Stimulated activated naive CD8-positive, alpha-beta T cell treated with anti-CD3 and anti-CD28 coated beads, Interleukin-15, Interleukin-2, amounts not matched to agents 100 ng/mL and 50 ng/mL, for 24 hours (primary cell): ENCODE results near the gene CACNA1A.
"Not testable (repeated sequence)": the region's sequence is repeated elsewhere in the genome, so short reads cannot be mapped to it uniquely, and the experiment has no call there.

Experiments
- H3K27ac Mint-ChIP-seq: one replicate; pipeline ENCODE4 v1.8.0; 2021; ENCODE audit warnings: mild to moderate bottlenecking, mixed read lengths
- H3K27me3 Mint-ChIP-seq: one replicate; pipeline ENCODE4 v1.8.0; 2021; ENCODE audit warnings: mixed read lengths
- H3K36me3 Mint-ChIP-seq: one replicate; pipeline ENCODE4 v1.8.0; 2021; ENCODE audit warnings: low read depth, mixed read lengths
- H3K4me1 Mint-ChIP-seq: one replicate; pipeline ENCODE4 v1.8.0; 2021; ENCODE audit warnings: low read depth, mixed read lengths
- H3K4me3 Mint-ChIP-seq: one replicate; pipeline ENCODE4 v1.8.0; 2021; ENCODE audit warnings: mild to moderate bottlenecking, mixed read lengths
- H3K9me3 Mint-ChIP-seq: one replicate; pipeline ENCODE4 v1.8.0; 2021; ENCODE audit warnings: mixed read lengths

The CACNA1A gene

GRCh38 chr19:13381827-13382632 is 124.2 kb downstream of the CACNA1A start:
- Mint-ChIP-seq H3K27ac (no peak overlapping the region), H3K27me3 (peaks cover 14% of the 10 kb centered on the region), H3K9me3 (no peaks in the 10 kb centered on the region), H3K4me3 (no peak overlapping the region), H3K4me1 (no peaks in the 10 kb centered on the region), H3K36me3 (no peaks in the 10 kb centered on the region)

DNA sequence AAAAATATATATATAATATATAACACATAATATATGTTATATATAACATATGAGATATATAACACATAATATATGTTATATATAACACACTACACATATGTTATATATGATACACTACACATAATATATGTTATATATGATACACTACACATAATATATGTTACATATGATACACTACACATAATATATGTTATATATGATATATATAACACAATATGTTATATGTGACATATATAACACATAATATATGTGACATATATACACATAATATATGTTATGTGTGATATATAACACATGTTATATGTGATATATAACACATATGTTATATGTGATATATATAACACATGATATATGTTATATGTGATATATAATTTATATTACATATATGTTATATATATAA is 129.7 kb downstream of the CACNA1A start:
- peaks cover 7% of the 10 kb centered on the region for H3K9me3 Mint-ChIP-seq
- peaks cover 14% of the 10 kb centered on the region for H3K27me3 Mint-ChIP-seq
- H3K4me3 Mint-ChIP-seq, result no peak overlapping the region
- no peaks in the 10 kb centered on the region for H3K36me3 Mint-ChIP-seq
- no peaks in the 10 kb centered on the region for H3K4me1 Mint-ChIP-seq
- H3K27ac Mint-ChIP-seq, result no peak overlapping the region

- no peak overlapping the region for H3K27ac Mint-ChIP-seq
- H3K4me3 Mint-ChIP-seq, result no peak overlapping the region
- H3K27me3 Mint-ChIP-seq, result peaks cover 10% of the 10 kb centered on the region
- no peaks in the 10 kb centered on the region for H3K36me3 Mint-ChIP-seq
- peaks cover 7% of the 10 kb centered on the region for H3K9me3 Mint-ChIP-seq
- no peaks in the 10 kb centered on the region for H3K4me1 Mint-ChIP-seq
These were observed 132.7 kb downstream of the CACNA1A start for GRCh38 chr19:13373599-13373998.

GRCh38 chr19:13370948-13371347 is 135.3 kb downstream of the CACNA1A start:
- peaks cover 7% of the 10 kb centered on the region for H3K27me3 Mint-ChIP-seq
- no peak overlapping the region for H3K27ac Mint-ChIP-seq
- H3K4me1 Mint-ChIP-seq, result no peaks in the 10 kb centered on the region
- H3K9me3 Mint-ChIP-seq, result peaks cover 7% of the 10 kb centered on the region
- no peaks in the 10 kb centered on the region for H3K36me3 Mint-ChIP-seq
- H3K4me3 Mint-ChIP-seq, result no peak overlapping the region

DNA sequence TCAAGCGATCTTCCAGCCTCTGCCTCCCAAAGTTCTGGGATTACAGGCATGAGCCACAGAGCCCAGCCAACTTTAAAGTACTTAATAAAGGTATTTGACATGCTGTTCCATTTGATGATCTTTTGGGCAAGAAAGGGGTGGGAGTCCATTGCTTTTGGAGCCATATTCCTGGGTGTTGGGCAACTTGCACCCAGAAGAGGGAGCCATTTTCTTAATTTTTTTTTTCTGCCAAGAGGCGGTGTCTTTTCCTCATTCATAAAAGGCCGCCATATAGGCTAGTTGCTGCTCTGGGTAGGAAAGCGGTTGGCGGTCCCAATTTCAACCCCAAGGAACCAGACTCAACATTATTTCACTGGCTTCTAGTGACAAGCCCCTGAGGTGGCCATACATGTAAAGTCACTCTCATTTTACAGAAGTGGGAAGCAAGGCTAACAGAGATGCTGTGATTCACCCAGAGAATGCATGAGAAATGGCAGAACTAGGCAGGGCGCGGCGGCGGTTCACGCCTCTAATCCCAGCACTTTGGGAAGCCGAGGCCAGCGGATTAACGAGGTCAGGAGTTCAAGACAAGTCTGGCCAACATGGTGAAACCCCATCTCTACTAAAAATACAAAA is 139.6 kb downstream of the CACNA1A start:
- Mint-ChIP-seq H3K27ac (no peak overlapping the region), H3K27me3 (peaks cover 11% of the 10 kb centered on the region), H3K4me3 (no peak overlapping the region), H3K9me3 (no peaks in the 10 kb centered on the region), H3K36me3 (no peaks in the 10 kb centered on the region), H3K4me1 (no peaks in the 10 kb centered on the region)

DNA sequence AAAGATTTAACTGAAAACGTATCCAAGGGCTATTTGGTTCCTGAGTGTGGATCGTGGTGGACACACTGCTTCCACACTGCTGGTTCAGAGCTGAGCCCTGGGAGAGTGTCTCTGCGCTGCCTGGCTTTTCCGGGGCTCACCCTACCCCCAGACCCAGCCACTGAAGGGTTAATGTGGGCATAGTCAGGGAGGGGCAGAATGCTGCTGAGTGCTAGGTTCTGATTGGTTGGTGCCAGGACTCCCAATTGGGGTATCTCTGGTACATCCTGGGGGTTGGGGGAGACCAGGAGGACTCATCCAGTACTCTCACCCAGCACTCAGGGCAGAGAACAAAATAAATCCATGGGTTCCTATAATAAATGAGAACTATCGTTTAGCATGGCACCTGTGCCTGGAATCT is 142.3 kb downstream of the CACNA1A start:
- Mint-ChIP-seq H3K9me3 (no peaks in the 10 kb centered on the region), H3K4me3 (no peak overlapping the region), H3K27ac (no peak overlapping the region), H3K27me3 (peaks cover 13% of the 10 kb centered on the region), H3K36me3 (no peaks in the 10 kb centered on the region), H3K4me1 (no peaks in the 10 kb centered on the region)

GRCh38 chr19:13363245-13363644 is 143.0 kb downstream of the CACNA1A start:
- H3K27ac Mint-ChIP-seq, result no peak overlapping the region
- peaks cover 13% of the 10 kb centered on the region for H3K27me3 Mint-ChIP-seq
- no peaks in the 10 kb centered on the region for H3K4me1 Mint-ChIP-seq
- no peaks in the 10 kb centered on the region for H3K9me3 Mint-ChIP-seq
- H3K36me3 Mint-ChIP-seq, result no peaks in the 10 kb centered on the region
- H3K4me3 Mint-ChIP-seq, result no peak overlapping the region

DNA sequence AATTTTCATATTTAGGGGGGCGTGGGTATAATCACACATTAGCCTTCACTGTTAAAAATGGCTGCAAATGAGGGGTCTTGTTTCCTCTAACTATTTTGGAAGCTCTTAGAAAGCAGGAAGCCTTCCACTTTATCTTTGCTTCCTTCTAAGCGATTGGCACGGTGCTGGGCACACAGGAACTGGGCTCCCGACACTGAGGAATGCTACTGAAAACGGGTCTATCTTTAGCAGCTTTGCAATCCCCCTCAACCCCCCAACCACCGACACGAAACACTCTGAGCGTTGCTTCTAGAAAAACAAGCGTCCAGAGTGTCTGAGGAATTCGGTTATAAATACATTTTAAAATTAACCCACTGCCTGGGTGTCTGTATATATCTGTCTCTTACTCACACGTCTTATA is 143.6 kb downstream of the CACNA1A start:
- no peaks in the 10 kb centered on the region for H3K36me3 Mint-ChIP-seq
- H3K4me1 Mint-ChIP-seq, result no peaks in the 10 kb centered on the region
- H3K27ac Mint-ChIP-seq, result no peak overlapping the region
- peaks cover 13% of the 10 kb centered on the region for H3K27me3 Mint-ChIP-seq
- H3K4me3 Mint-ChIP-seq, result no peak overlapping the region
- no peaks in the 10 kb centered on the region for H3K9me3 Mint-ChIP-seq

DNA sequence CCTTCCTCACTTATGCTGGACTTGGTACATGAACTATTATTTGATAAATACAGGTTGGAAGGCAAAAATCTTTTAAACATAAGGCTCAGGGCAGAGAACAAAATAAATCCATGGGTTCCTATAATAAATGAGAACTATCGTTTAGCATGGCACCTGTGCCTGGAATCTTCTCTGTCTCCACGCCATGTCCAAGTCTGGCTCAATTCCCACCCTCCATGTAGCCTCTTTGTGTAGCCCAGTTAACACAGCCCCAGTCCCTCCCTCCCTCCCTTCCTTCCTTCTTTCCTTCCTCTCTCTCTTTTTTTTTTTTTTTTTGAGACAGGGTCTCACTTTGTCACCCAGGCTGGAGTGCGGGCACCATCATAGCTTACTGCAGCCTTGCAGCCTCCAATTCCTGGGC is 144.6 kb downstream of the CACNA1A start:
- H3K36me3 Mint-ChIP-seq, H3K4me1 Mint-ChIP-seq, H3K27ac Mint-ChIP-seq, H3K9me3 Mint-ChIP-seq, H3K4me3 Mint-ChIP-seq: not testable (repeated sequence)
- H3K27me3 Mint-ChIP-seq, result peaks cover 20% of the 10 kb centered on the region

GRCh38 chr19:13356686-13357280 is 149.5 kb downstream of the CACNA1A start:
- no peaks in the 10 kb centered on the region for H3K9me3 Mint-ChIP-seq
- peaks cover 24% of the 10 kb centered on the region for H3K27me3 Mint-ChIP-seq
- H3K4me3 Mint-ChIP-seq, result no peak overlapping the region
- no peaks in the 10 kb centered on the region for H3K4me1 Mint-ChIP-seq
- H3K36me3 Mint-ChIP-seq, result no peaks in the 10 kb centered on the region
- H3K27ac Mint-ChIP-seq, result no peak overlapping the region

DNA sequence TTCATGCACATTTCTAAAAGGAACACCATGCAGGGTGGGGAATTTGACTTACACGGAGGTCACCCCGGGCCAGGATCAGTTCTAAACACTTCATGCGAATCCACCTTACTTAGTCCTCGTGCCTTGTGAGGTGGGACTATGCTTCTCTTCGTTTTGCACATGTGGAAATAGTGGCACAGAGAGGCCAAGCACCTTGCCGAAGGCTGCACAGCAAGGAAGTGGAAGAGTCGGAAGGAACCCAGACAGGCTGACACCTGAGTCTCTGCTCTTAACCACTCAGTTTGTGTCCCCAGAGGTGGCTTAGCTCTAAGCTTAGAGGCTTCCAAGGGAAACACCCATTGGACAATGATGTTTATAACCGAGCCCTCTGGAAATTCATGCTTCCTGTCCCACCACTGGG is 150.1 kb downstream of the CACNA1A start:
- Mint-ChIP-seq H3K4me1 (no peaks in the 10 kb centered on the region), H3K36me3 (no peaks in the 10 kb centered on the region), H3K4me3 (no peak overlapping the region), H3K27ac (no peak overlapping the region), H3K9me3 (no peaks in the 10 kb centered on the region), H3K27me3 (peaks cover 20% of the 10 kb centered on the region)

DNA sequence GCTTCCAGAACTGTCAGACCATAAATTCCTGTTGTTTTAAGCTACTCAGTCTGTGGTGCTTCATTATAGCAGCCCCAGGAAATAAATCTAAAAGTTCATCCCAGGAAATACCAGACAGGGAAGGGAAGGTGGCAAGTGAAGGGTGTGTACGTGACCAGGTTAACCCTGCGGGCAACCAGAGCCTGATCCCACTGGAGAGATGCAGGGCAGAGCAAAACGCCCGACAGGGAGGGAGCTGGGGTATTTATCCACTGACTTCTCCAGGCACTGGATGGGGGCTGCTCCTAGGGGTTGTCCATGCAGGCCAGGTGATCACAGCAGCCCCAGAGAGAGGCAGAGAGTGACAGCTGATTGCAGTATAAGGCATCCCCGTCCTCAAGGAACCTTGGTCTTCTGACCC is 150.9 kb downstream of the CACNA1A start:
- Mint-ChIP-seq H3K27me3 (peaks cover 25% of the 10 kb centered on the region), H3K36me3 (no peaks in the 10 kb centered on the region), H3K9me3 (peaks cover 5% of the 10 kb centered on the region), H3K27ac (no peak overlapping the region), H3K4me3 (no peak overlapping the region), H3K4me1 (no peaks in the 10 kb centered on the region)

DNA sequence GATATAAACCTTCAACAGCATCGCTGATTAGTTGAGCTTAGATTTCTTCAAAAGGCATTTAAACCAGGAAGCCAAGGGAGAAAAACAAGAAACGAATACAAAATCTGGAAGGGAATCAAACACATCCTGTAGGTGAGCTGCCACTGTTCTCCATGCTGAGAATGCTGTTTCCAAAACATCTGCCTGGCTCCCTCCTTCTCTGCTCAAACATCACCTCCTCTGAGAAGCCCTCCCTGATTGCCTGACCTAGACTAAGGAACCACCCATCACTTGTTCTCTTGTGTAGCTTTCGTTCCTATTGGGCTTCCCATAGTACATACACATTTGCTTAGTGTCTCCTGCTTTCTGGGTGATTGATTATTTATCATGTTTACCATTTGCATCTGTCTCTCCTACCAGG is 152.7 kb downstream of the CACNA1A start:
- no peak overlapping the region for H3K27ac Mint-ChIP-seq
- no peaks in the 10 kb centered on the region for H3K4me1 Mint-ChIP-seq
- no peak overlapping the region for H3K4me3 Mint-ChIP-seq
- H3K9me3 Mint-ChIP-seq, result peaks cover 7% of the 10 kb centered on the region
- H3K27me3 Mint-ChIP-seq, result peaks cover 26% of the 10 kb centered on the region
- no peaks in the 10 kb centered on the region for H3K36me3 Mint-ChIP-seq

GRCh38 chr19:13350759-13351158 is 155.5 kb downstream of the CACNA1A start:
- Mint-ChIP-seq H3K4me3 (no peak overlapping the region), H3K36me3 (no peaks in the 10 kb centered on the region), H3K27ac (no peak overlapping the region), H3K9me3 (peaks cover 7% of the 10 kb centered on the region), H3K4me1 (no peaks in the 10 kb centered on the region), H3K27me3 (peaks cover 19% of the 10 kb centered on the region)

DNA sequence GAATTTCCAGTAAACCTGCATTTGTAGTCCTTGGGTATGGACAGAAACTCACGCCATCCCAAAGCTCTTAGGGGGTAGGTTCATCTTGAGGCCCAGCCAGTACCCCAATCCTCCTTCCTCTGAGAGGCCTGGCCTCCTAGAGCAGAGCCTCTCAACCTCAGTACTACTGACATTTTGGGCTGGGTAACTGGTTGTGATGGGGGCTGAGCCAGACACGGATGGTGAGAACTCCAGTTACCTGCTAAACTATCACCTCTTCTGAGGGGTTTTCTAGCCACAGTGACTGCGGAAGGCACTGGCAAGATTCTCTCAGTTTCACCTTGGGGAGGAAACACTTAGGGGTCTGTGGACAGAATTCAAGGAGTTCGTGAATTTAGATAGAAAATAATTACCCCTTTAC is 156.2 kb downstream of the CACNA1A start:
- H3K9me3 Mint-ChIP-seq, result peaks cover 7% of the 10 kb centered on the region
- no peak overlapping the region for H3K4me3 Mint-ChIP-seq
- no peak overlapping the region for H3K27ac Mint-ChIP-seq
- no peaks in the 10 kb centered on the region for H3K36me3 Mint-ChIP-seq
- no peaks in the 10 kb centered on the region for H3K4me1 Mint-ChIP-seq
- peaks cover 19% of the 10 kb centered on the region for H3K27me3 Mint-ChIP-seq
